ENCODE results near the gene HOXC5.

- TF ChIP-seq, protein P1, sequence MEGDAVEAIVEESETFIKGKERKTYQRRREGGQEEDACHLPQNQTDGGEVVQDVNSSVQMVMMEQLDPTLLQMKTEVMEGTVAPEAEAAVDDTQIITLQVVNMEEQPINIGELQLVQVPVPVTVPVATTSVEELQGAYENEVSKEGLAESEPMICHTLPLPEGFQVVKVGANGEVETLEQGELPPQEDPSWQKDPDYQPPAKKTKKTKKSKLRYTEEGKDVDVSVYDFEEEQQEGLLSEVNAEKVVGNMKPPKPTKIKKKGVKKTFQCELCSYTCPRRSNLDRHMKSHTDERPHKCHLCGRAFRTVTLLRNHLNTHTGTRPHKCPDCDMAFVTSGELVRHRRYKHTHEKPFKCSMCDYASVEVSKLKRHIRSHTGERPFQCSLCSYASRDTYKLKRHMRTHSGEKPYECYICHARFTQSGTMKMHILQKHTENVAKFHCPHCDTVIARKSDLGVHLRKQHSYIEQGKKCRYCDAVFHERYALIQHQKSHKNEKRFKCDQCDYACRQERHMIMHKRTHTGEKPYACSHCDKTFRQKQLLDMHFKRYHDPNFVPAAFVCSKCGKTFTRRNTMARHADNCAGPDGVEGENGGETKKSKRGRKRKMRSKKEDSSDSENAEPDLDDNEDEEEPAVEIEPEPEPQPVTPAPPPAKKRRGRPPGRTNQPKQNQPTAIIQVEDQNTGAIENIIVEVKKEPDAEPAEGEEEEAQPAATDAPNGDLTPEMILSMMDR (IDR thresholded peaks at IDR 0.05) = no peak
- TF ChIP-seq ZFX (IDR thresholded peaks at IDR 0.05; ENCODE audit: borderline replicate concordance) = no peak
Measured at GRCh38 chr12:54024581-54025305, 8.1 kb upstream of the HOXC5 start.
